ENCODE results near the gene SUPT7L. TPM values are rescaled to one million over a fixed set of nuclear protein-coding genes. Genes with fewer than 3 reads are reported as not detected.

The SUPT7L gene
- total and polyA plus RNA-seq, 2 donors = 23.3 to 28.2 TPM

GRCh38 chr2:27672723-27673486 lies 9.5 kb upstream of the SUPT7L start:
- H3K27ac ChIP-seq (ENCODE audit: low read depth) = no peak overlapping the region
- peaks cover 4% of the 10 kb centered on the region for H3K36me3 ChIP-seq (ENCODE audit: insufficient read depth)
- DNase-seq (ENCODE audit: extremely low spot score) = no peak
- H3K4me1 ChIP-seq (ENCODE audit: insufficient read depth) = no peaks in the 10 kb centered on the region
- WGBS = 79% methylated on average over 5 of the region's 5 CpGs
- no peak overlapping the region for H3K4me3 ChIP-seq (ENCODE audit: low read depth, low read length)

- Histone ChIP-seq H3K4me1 (ENCODE audit: insufficient read depth) (no peaks in the 10 kb centered on the region), H3K27ac (ENCODE audit: low read depth) (no peak overlapping the region), H3K36me3 (ENCODE audit: insufficient read depth) (peaks cover 2% of the 10 kb centered on the region), H3K4me3 (ENCODE audit: low read depth, low read length) (no peak overlapping the region)
- WGBS = 91% methylated on average over 4 of the region's 4 CpGs
- DNase-seq (ENCODE audit: extremely low spot score) = no peak
Measured at GRCh38 chr2:27671235-27671634, 7.8 kb upstream of the SUPT7L start.

GRCh38 chr2:27667446-27667845 lies 4.0 kb upstream of the SUPT7L start:
- 90% methylated on average over 1 of the region's 1 CpG for WGBS
- no peak for DNase-seq (ENCODE audit: extremely low spot score)
- Histone ChIP-seq H3K4me3 (ENCODE audit: low read depth, low read length) (no peak overlapping the region), H3K36me3 (ENCODE audit: insufficient read depth) (peaks cover 2% of the 10 kb centered on the region), H3K4me1 (ENCODE audit: insufficient read depth) (no peaks in the 10 kb centered on the region), H3K27ac (ENCODE audit: low read depth) (no peak overlapping the region)

DNA sequence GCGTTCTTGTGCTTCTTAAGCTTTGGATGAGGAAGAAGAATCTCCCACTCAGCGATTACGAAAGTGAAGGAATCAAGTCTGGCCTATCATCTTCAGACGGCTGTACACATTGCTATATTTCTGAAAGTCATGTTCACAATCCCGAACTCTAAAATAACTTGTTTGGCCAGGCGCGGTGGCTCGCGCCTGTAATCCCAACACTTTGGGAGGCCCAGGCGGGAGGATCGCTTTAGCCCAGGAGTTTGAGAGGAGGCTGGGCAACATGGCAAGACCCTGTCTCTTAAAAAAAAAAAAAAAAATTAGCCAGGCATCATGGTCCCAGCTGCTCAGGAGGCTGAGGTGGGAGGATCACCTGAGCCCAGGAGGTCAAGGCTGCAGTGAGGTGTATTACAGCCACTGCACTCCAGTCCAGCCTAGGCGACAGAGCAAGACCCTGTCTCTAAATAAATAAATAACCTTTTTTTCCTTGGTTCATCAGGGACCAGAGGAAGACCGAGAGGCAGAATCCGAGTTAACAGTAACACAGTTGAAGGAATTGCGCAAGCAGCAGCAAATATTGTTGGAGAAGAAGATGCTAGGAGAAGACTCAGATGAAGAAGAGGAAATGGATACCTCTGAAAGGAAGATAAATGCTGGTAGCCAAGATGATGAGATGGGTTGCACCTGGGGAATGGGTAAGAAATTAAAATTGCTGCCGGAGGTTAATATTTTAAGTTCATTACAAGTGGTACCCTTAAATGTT lies 1.4 kb upstream of the SUPT7L start:
- H3K4me1 ChIP-seq (ENCODE audit: insufficient read depth) = no peaks in the 10 kb centered on the region
- no peak overlapping the region for H3K27ac ChIP-seq (ENCODE audit: low read depth)
- DNase-seq (ENCODE audit: extremely low spot score) = no peak
- peaks cover 2% of the 10 kb centered on the region for H3K36me3 ChIP-seq (ENCODE audit: insufficient read depth)
- H3K4me3 ChIP-seq (ENCODE audit: low read depth, low read length) = peak overlapping the region; percentile 69
- 83% methylated on average over 16 of the region's 16 CpGs for WGBS

DNA sequence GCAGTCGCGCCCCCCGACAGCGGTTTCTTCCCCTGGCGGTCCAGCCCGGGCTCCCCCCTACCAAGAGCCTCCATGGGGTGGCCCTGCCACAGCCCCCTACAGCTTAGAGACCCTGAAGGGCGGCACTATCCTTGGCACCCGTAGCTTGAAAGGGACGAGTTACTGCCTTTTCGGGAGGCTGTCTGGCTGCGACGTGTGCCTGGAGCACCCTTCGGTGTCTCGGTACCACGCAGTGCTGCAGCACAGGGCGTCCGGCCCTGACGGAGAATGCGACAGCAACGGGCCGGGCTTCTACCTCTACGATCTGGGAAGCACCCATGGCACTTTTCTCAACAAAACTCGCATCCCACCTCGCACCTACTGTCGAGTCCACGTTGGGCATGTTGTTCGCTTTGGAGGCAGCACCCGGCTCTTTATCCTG lies 750 bp upstream of the SUPT7L start:
- Histone ChIP-seq H3K36me3 (ENCODE audit: insufficient read depth) (peaks cover 2% of the 10 kb centered on the region), H3K4me3 (ENCODE audit: low read depth, low read length) (peak overlapping the region; percentile 69), H3K4me1 (ENCODE audit: insufficient read depth) (no peaks in the 10 kb centered on the region), H3K27ac (ENCODE audit: low read depth) (peak overlapping the region; percentile 54)
- 3% methylated on average over 28 of the region's 28 CpGs for WGBS
- DNase-seq (ENCODE audit: extremely low spot score) = no peak

GRCh38 chr2:27661371-27661770 lies 2.0 kb downstream of the SUPT7L start:
- Histone ChIP-seq H3K27ac (ENCODE audit: low read depth) (no peak overlapping the region), H3K36me3 (ENCODE audit: insufficient read depth) (peaks cover 2% of the 10 kb centered on the region), H3K4me3 (ENCODE audit: low read depth, low read length) (no peak overlapping the region), H3K4me1 (ENCODE audit: insufficient read depth) (no peaks in the 10 kb centered on the region)
- 92% methylated on average over 1 of the region's 1 CpG for WGBS
- no peak for DNase-seq (ENCODE audit: extremely low spot score)

- Histone ChIP-seq H3K4me3 (ENCODE audit: low read depth, low read length) (no peak overlapping the region), H3K36me3 (ENCODE audit: insufficient read depth) (peaks cover 12% of the 10 kb centered on the region), H3K4me1 (ENCODE audit: insufficient read depth) (no peaks in the 10 kb centered on the region), H3K27ac (ENCODE audit: low read depth) (no peak overlapping the region)
- no peak for DNase-seq (ENCODE audit: extremely low spot score)
- 89% methylated on average over 7 of the region's 7 CpGs for WGBS
Measured at GRCh38 chr2:27655155-27655951, 8.1 kb downstream of the SUPT7L start.

DNA sequence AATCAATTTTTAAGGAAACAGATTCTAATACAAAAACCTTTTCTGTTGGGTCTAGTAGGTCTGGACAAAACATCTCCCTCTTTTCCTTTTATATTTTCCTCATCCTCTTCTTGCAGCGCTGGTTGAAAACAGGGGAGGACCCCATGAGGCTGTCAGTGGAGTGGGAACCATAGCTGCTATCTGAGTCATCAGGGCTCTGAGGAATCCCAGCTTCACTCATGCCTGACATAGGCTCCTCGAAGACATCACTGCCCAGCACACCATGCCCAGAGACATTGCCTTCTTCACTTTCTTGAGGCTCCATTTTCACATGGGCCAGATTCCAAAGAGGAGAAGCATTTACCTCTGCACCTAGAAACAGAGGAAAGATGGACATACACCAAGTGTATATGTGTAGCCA lies 10.0 kb downstream of the SUPT7L start:
- no peak for DNase-seq (ENCODE audit: extremely low spot score)
- H3K4me3 ChIP-seq (ENCODE audit: low read depth, low read length) = no peak overlapping the region
- H3K36me3 ChIP-seq (ENCODE audit: insufficient read depth) = peaks cover 16% of the 10 kb centered on the region
- no peaks in the 10 kb centered on the region for H3K4me1 ChIP-seq (ENCODE audit: insufficient read depth)
- 92% methylated on average over 2 of the region's 2 CpGs for WGBS
- H3K27ac ChIP-seq (ENCODE audit: low read depth) = no peak overlapping the region

GRCh38 chr2:27652790-27653189 lies 10.6 kb downstream of the SUPT7L start:
- Histone ChIP-seq H3K4me3 (ENCODE audit: low read depth, low read length) (no peak overlapping the region), H3K27ac (ENCODE audit: low read depth) (no peak overlapping the region), H3K36me3 (ENCODE audit: insufficient read depth) (peaks cover 17% of the 10 kb centered on the region), H3K4me1 (ENCODE audit: insufficient read depth) (no peaks in the 10 kb centered on the region)
- 95% methylated on average over 1 of the region's 1 CpG for WGBS
- no peak for DNase-seq (ENCODE audit: extremely low spot score)

GRCh38 chr2:27652341-27652740 lies 11.1 kb downstream of the SUPT7L start:
- no peaks in the 10 kb centered on the region for H3K4me1 ChIP-seq (ENCODE audit: insufficient read depth)
- H3K36me3 ChIP-seq (ENCODE audit: insufficient read depth) = peaks cover 17% of the 10 kb centered on the region
- H3K4me3 ChIP-seq (ENCODE audit: low read depth, low read length) = no peak overlapping the region
- H3K27ac ChIP-seq (ENCODE audit: low read depth) = no peak overlapping the region
- DNase-seq (ENCODE audit: extremely low spot score) = no peak

DNA sequence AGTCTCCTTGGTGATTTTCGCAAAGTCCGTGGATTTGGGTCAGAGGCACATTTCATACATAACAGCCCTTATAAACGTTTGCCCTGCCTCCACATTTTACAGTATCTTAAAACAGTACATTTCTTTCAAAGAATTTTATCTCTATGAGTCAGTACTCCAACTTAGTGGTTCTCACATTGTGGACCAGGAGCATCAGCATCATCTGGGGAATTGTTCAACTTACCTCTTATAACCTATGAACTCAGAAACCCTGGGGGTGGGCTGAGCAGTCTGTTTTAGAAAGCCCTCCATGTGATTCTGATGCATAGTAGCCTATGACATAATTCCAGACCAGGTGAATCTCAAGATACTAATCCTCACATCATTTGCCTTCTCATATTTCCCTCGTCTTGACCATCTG lies 12.4 kb downstream of the SUPT7L start:
- Histone ChIP-seq H3K36me3 (ENCODE audit: insufficient read depth) (peaks cover 19% of the 10 kb centered on the region), H3K4me1 (ENCODE audit: insufficient read depth) (no peaks in the 10 kb centered on the region), H3K27ac (ENCODE audit: low read depth) (no peak overlapping the region), H3K4me3 (ENCODE audit: low read depth, low read length) (no peak overlapping the region)
- DNase-seq (ENCODE audit: extremely low spot score) = no peak
- WGBS = 72% methylated on average over 4 of the region's 4 CpGs

GRCh38 chr2:27647737-27648136 lies 15.7 kb downstream of the SUPT7L start:
- Histone ChIP-seq H3K4me3 (ENCODE audit: low read depth, low read length) (no peak overlapping the region), H3K4me1 (ENCODE audit: insufficient read depth) (no peaks in the 10 kb centered on the region), H3K36me3 (ENCODE audit: insufficient read depth) (peaks cover 17% of the 10 kb centered on the region), H3K27ac (ENCODE audit: low read depth) (no peak overlapping the region)
- no peak for DNase-seq (ENCODE audit: extremely low spot score)
- 94% methylated on average over 4 of the region's 4 CpGs for WGBS

- DNase-seq (ENCODE audit: extremely low spot score) = no peak
- Histone ChIP-seq H3K4me3 (ENCODE audit: low read depth, low read length) (no peak overlapping the region), H3K36me3 (ENCODE audit: insufficient read depth) (peaks cover 17% of the 10 kb centered on the region), H3K4me1 (ENCODE audit: insufficient read depth) (no peaks in the 10 kb centered on the region), H3K27ac (ENCODE audit: low read depth) (no peak overlapping the region)
Measured at GRCh38 chr2:27647289-27647688, 16.1 kb downstream of the SUPT7L start.

DNA sequence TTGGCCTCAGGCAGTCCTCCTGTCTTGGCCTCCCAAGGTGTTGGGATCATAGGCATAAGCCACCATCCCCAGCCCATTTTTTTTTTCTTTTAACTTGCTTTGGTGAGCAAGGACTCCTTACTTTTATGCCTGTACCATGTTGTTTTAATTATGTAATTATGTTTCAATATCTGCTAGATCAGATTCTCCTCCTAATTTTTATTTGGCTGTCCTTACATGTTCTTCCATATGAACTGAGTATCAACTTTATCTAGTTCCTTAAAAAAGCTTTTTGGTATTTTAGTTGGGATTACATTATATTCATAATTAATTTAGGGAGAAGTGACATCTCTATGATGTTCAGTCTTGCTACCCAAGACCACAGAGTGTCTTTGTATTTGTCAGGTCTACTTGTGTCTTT lies 18.2 kb downstream of the SUPT7L start:
- Histone ChIP-seq H3K4me3 (ENCODE audit: low read depth, low read length) (no peak overlapping the region), H3K4me1 (ENCODE audit: insufficient read depth) (no peaks in the 10 kb centered on the region), H3K36me3 (ENCODE audit: insufficient read depth) (peaks cover 8% of the 10 kb centered on the region), H3K27ac (ENCODE audit: low read depth) (no peak overlapping the region)
- DNase-seq (ENCODE audit: extremely low spot score) = no peak

Data from urinary bladder (tissue), 4 donors.